Ovary (tissue), 9 donors: ENCODE measurements around the gene ADGRB3. TPM values are rescaled to one million over a fixed set of nuclear protein-coding genes. Genes with fewer than 3 reads are reported as not detected.

Source experiments
- DNase-seq, 5 donors: peaks; one replicate each; pipeline ENCODE4 v3.0.0-alpha.2; 2019 to 2020
- H3K27ac ChIP-seq, 2 donors: fragments of 200-600 bp; one replicate each; pipeline versions ENCODE4 v1.5.1 to v1.8.0; 2019 to 2022
- H3K27me3 ChIP-seq: fragments of 200-600 bp; one replicate; pipeline ENCODE4 v1.8.0; 2022
- H3K36me3 ChIP-seq: fragments of 200-600 bp; sonication (generic); one replicate; pipeline ENCODE4 v1.5.1; 2019
- H3K4me1 ChIP-seq: one replicate; pipeline ENCODE4 v1.8.1; 2013; ENCODE audit warnings: mild to moderate bottlenecking, moderate library complexity; ENCODE audit not compliant: insufficient read depth
- H3K4me3 ChIP-seq: fragments of 200-600 bp; sonication (generic); one replicate; pipeline ENCODE4 v1.5.1; 2017
- H3K9me3 ChIP-seq, 2 donors: fragments of 200-600 bp in 1 of 2; sonication (generic) in 1 of 2; one replicate each; pipeline versions ENCODE4 v1.5.1 to v1.8.1; 2013 to 2019; ENCODE audit warnings: mild to moderate bottlenecking in 1 of 2, moderate library complexity in 1 of 2
- CTCF ChIP-seq, 3 donors: fragments of 450-650 bp in 2 of 3; fragments of 200-600 bp in 1 of 3; IDR thresholded peaks; one replicate each; pipeline versions ENCODE4 v1.5.1 to v1.8.0; 2016 to 2022; ENCODE audit warnings: antibody characterized with exemption in 3 of 3, mild to moderate bottlenecking in 1 of 3
- EP300 ChIP-seq: sonication (generic); formaldehyde crosslinking; IDR thresholded peaks from one replicate; pipeline ENCODE4 v1.6.1; 2017; ENCODE audit warnings: antibody characterized with exemption
- POLR2A ChIP-seq: fragments of 450-650 bp; IDR thresholded peaks from one replicate; pipeline ENCODE4 v1.6.1; 2017; ENCODE audit warnings: antibody characterized with exemption, mild to moderate bottlenecking, moderate library complexity
- WGBS, 3 donors: extraction: QIAGEN DNeasy Blood & Tissue Kit in 1 of 3; methylation state at CpG; one replicate each; pipeline versions ENCODE4 v1.1.5 to v1.1.7; 2013 to 2017; 5-methylcytosine and 5-hydroxymethylcytosine counted together
- intact Hi-C, 4 donors: fragments of 100-400 bp; cut with DNase I; formaldehyde crosslinking; loops; one replicate each; pipeline versions ENCODE4 v1.11.0 to v1.15.1; 2022 to 2023
- polyA plus RNA-seq, 2 donors: library from polyadenylated mRNA; stranded (reverse); fragments of 200-250 nt in 1 of 2; fragments of 350-450 nt in 1 of 2; fragmentation: Illumina TruSeq in 1 of 2; extraction: RNeasy Lipid Tissue Mini Kit (QIAGEN cat#74804) in 1 of 2; gene quantifications; one replicate each; pipeline ENCODE4 v1.2.3, GENCODE V29; 2013 to 2014
- total RNA-seq, 7 donors: library from RNA; depleted of rRNA in 2 of 7; stranded (reverse); fragments of >200 nt in 2 of 7; fragmentation: NEBNext Ultra II Directional in 3 of 7; extraction: Animal tissue kit (Norgen Biotek cat#: 25700) in 3 of 7; gene quantifications; one replicate each; pipeline versions ENCODE4 v1.1.0 to v1.2.4, GENCODE V29; 2016 to 2023
- donor health status: DM: no; HTN: no; CAD: no; lungs with moderate emphysema.
- donor health status: DM: no; HTN: no; CAD: no.
- donor health status: Bipolar disorder and iron deficiency.
- donor health status: DM: yes; HTN: yes; CAD: no.
- donor health status: DM: no; HTN: no; CAD: no.
- donor health status: DM: yes; HTN: yes; CAD: no.

Gene ADGRB3
- total and polyA plus RNA-seq, 9 donors = 0.28 to 3.0 (median 1.4) TPM

- TF ChIP-seq POLR2A = no peak
- TF ChIP-seq CTCF (IDR thresholded peaks at IDR 0.05) = no peak
- TF ChIP-seq EP300 = no peak
- H3K4me3 ChIP-seq = no peak overlapping the region
- H3K36me3 ChIP-seq = no peaks in the 10 kb centered on the region
- DNase-seq = no peak
- 90 to 93% (median 92%) methylated on average over 3 of the region's 3 CpGs for whole genome bisulfite sequencing, 3 donors
- no peak overlapping the region for H3K27ac ChIP-seq
- no peaks in the 10 kb centered on the region for H3K4me1 ChIP-seq
- no peaks in the 10 kb centered on the region for H3K9me3 ChIP-seq
- H3K27me3 ChIP-seq = no peaks in the 10 kb centered on the region
- intact Hi-C loops = no loop called here
Measured at GRCh38 chr6:69181964-69182363, 546.9 kb downstream of the ADGRB3 start.

- H3K4me1 ChIP-seq = no peaks in the 10 kb centered on the region
- no peak overlapping the region for H3K27ac ChIP-seq
- WGBS, 3 donors = 40 to 45% (median 40%) methylated on average over 3 of the region's 3 CpGs
- intact Hi-C loops = no loop called here
- DNase-seq = no peak
- H3K27me3 ChIP-seq = no peaks in the 10 kb centered on the region
- TF ChIP-seq POLR2A = no peak
- no peak for TF ChIP-seq EP300
- TF ChIP-seq CTCF (IDR thresholded peaks at IDR 0.05) = no peak
- H3K4me3 ChIP-seq = no peak overlapping the region
- no peaks in the 10 kb centered on the region for H3K36me3 ChIP-seq
- H3K9me3 ChIP-seq = no peaks in the 10 kb centered on the region
Measured at GRCh38 chr6:69185276-69185675, 550.2 kb downstream of the ADGRB3 start.

- Histone ChIP-seq H3K4me1 (peaks cover 1% of the 10 kb centered on the region), H3K36me3 (no peaks in the 10 kb centered on the region), H3K27me3 (no peaks in the 10 kb centered on the region), H3K4me3 (no peak overlapping the region), H3K27ac (no peak overlapping the region), H3K9me3 (no peaks in the 10 kb centered on the region)
- no peak for TF ChIP-seq EP300
- no peak for TF ChIP-seq POLR2A
- TF ChIP-seq CTCF (IDR thresholded peaks at IDR 0.05) = no peak
- 2 to 4% (median 3%) methylated on average over 2 of the region's 2 CpGs for WGBS, 3 donors
- intact Hi-C loops = no loop called here
- DNase-seq = no peak
Measured at GRCh38 chr6:69202768-69203167, 567.7 kb downstream of the ADGRB3 start.

GRCh38 chr6:69216127-69216526 is 581.0 kb downstream of the ADGRB3 start:
- no peak for TF ChIP-seq CTCF (IDR thresholded peaks at IDR 0.05)
- no peak for TF ChIP-seq EP300
- TF ChIP-seq POLR2A = no peak
- WGBS, 3 donors = 43 to 55% (median 51%) methylated on average over 1 of the region's 1 CpG
- DNase-seq = no peak
- intact Hi-C loops = no loop called here
- Histone ChIP-seq H3K36me3 (no peaks in the 10 kb centered on the region), H3K4me1 (no peaks in the 10 kb centered on the region), H3K4me3 (no peak overlapping the region), H3K27ac (no peak overlapping the region), H3K9me3 (no peaks in the 10 kb centered on the region), H3K27me3 (no peaks in the 10 kb centered on the region)

- Histone ChIP-seq H3K27me3 (no peaks in the 10 kb centered on the region), H3K4me1 (no peaks in the 10 kb centered on the region), H3K27ac (no peak overlapping the region), H3K4me3 (no peak overlapping the region), H3K9me3 (no peaks in the 10 kb centered on the region), H3K36me3 (no peaks in the 10 kb centered on the region)
- no peak for TF ChIP-seq EP300
- TF ChIP-seq POLR2A = no peak
- TF ChIP-seq CTCF (IDR thresholded peaks at IDR 0.05) = no peak
- DNase-seq = no peak
- WGBS, 3 donors = 68 to 80% (median 68%) methylated on average over 2 of the region's 2 CpGs
- intact Hi-C loops = no loop called here
Measured at GRCh38 chr6:69217343-69217742, 582.3 kb downstream of the ADGRB3 start.
